OCI-LY3 (cell line): ENCODE measurements around the gene MYO15B.

Source experiments
- EZH2phosphoT487 ChIP-seq: fragments of 200-600 bp; shearing (Covaris generic); IDR thresholded peaks from 2 replicates; pipeline ENCODE4 v1.6.1; 2018; ENCODE audit warnings: antibody characterized with exemption, mixed run types, low read depth
- TF ChIP-seq, protein P1 (sequence below): fragments of 200-600, 300-600 bp; sonication (generic); IDR thresholded peaks from 2 replicates; pipeline ENCODE4 v1.5.1; 2014; ENCODE audit warnings: antibody characterized with exemption, low read length, low read depth

DNA sequence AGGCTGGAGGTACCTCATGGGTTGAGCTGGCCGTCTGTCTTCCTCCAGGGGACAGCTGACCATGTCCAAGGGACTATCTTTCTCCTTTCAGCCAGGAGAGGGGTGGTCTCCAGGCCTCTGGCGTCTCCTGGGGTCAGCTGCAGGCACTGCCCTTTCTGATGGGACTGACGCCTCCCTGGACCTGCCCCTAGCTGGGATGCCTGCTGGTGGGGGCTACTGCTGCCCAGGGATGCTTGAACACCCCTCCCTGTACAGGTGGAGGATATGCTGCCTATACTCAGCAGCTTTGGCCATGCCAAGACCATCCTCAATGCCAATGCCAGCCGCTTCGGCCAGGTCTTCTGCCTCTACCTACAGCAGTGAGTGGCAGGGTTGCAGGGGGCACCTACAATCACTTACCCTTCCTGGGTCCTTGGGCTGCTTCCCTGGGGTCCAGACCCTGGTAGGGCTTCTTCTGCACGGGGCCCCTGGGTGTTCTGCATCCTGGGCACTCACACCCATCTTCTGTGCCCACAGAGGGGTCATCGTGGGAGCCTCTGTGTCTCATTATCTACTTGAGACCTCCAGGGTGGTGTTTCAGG lies 4.2 kb downstream of the MYO15B start:
- TF ChIP-seq, protein P1, sequence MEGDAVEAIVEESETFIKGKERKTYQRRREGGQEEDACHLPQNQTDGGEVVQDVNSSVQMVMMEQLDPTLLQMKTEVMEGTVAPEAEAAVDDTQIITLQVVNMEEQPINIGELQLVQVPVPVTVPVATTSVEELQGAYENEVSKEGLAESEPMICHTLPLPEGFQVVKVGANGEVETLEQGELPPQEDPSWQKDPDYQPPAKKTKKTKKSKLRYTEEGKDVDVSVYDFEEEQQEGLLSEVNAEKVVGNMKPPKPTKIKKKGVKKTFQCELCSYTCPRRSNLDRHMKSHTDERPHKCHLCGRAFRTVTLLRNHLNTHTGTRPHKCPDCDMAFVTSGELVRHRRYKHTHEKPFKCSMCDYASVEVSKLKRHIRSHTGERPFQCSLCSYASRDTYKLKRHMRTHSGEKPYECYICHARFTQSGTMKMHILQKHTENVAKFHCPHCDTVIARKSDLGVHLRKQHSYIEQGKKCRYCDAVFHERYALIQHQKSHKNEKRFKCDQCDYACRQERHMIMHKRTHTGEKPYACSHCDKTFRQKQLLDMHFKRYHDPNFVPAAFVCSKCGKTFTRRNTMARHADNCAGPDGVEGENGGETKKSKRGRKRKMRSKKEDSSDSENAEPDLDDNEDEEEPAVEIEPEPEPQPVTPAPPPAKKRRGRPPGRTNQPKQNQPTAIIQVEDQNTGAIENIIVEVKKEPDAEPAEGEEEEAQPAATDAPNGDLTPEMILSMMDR, result no peak
- no peak for TF ChIP-seq EZH2phosphoT487
